IMR-90 (cell line): ENCODE results near the gene FCRL5. TPM values are rescaled to one million over a fixed set of nuclear protein-coding genes. Genes with fewer than 3 reads are reported as not detected.

ENCODE experiments used
- ATAC-seq: fragments of 200-7000 bp; cut with Tn5 transposase; 2 replicates; pipeline ENCODE4 v1.9.1; 2020; ENCODE audit warnings: low read depth, mild to moderate bottlenecking, moderate library complexity
- BruUV-seq: library from RNA; stranded (reverse); fragments of 400-500 nt; replicated peaks from 2 replicates; lab custom pipeline; 2021; lab: Mats Ljungman, UMichigan
- CTCF ChIA-PET: fragments of 300-600 bp; formaldehyde crosslinking; extraction: SDS; loops from one replicate; lab custom pipeline; 2021; ENCODE audit warnings: antibody characterized with exemption; lab: Yijun Ruan, JAX
- POLR2A ChIA-PET: fragments of 300-600 bp; sonication (Branson Sonifier 250); formaldehyde crosslinking; loops from one replicate; lab custom pipeline; 2022; ENCODE audit warnings: antibody characterized with exemption; ENCODE audit not compliant: unreplicated experiment; lab: Charles Lee
- DNase-seq: peaks from one replicate; pipeline ENCODE4 v3.0.0; 2013
- H2AFZ ChIP-seq: replicated peaks from 2 replicates; pipeline ENCODE3; 2013; ENCODE audit warnings: low read length, mild to moderate bottlenecking; ENCODE audit not compliant: poor library complexity
- H2AK5ac ChIP-seq: 2 replicates; pipeline ENCODE4 v1.6.1; 2013; ENCODE audit warnings: low read depth, low read length, inconsistent platforms
- H2AK9ac ChIP-seq: replicated peaks from 2 replicates; pipeline ENCODE3; 2013; ENCODE audit warnings: mild to moderate bottlenecking, low read depth, low read length, moderate library complexity; ENCODE audit not compliant: poor library complexity
- H2BK120ac ChIP-seq: 2 replicates; pipeline ENCODE4 v1.6.1; 2013; ENCODE audit warnings: low read depth, low read length, inconsistent platforms
- H2BK15ac ChIP-seq: 3 replicates; pipeline ENCODE4 v1.6.1; 2013; ENCODE audit warnings: low read depth, low read length, inconsistent platforms
- H2BK20ac ChIP-seq: 2 replicates; pipeline ENCODE4 v1.6.1; 2013; ENCODE audit warnings: low read depth, mild to moderate bottlenecking, inconsistent platforms, low read length, moderate library complexity
- H2BK5ac ChIP-seq: 2 replicates; pipeline ENCODE4 v1.6.1; 2013; ENCODE audit warnings: mild to moderate bottlenecking, low read depth, low read length, inconsistent platforms; ENCODE audit not compliant: poor library complexity, severe bottlenecking
- H3K14ac ChIP-seq: replicated peaks from 2 replicates; pipeline ENCODE4 v1.6.1; 2013; ENCODE audit warnings: low read depth, low read length, inconsistent platforms
- H3K18ac ChIP-seq: 2 replicates; pipeline ENCODE4 v1.6.1; 2013; ENCODE audit warnings: low read depth, low read length, control low read depth
- H3K23ac ChIP-seq: 2 replicates; pipeline ENCODE4 v1.6.1; 2013; ENCODE audit warnings: low read depth, low read length, inconsistent platforms
- H3K27ac ChIP-seq: 2 replicates; pipeline ENCODE4 v1.5.1; 2013; ENCODE audit warnings: mild to moderate bottlenecking, control low read depth, low read length; ENCODE audit not compliant: insufficient read depth
- H3K27me3 ChIP-seq: 2 replicates; pipeline ENCODE4 v1.6.1; 2013; ENCODE audit warnings: low read length; ENCODE audit not compliant: control insufficient read depth, insufficient read depth
- H3K36me3 ChIP-seq: 2 replicates; pipeline ENCODE4 v1.6.1; 2013; ENCODE audit warnings: low read length, mixed read lengths; ENCODE audit not compliant: control insufficient read depth, insufficient read depth
- H3K4ac ChIP-seq: 2 replicates; pipeline ENCODE4 v1.6.1; 2013; ENCODE audit warnings: low read depth, low read length, inconsistent platforms
- H3K4me1 ChIP-seq: 2 replicates; pipeline ENCODE4 v1.6.1; 2013; ENCODE audit warnings: low read length, mixed read lengths; ENCODE audit not compliant: control insufficient read depth, insufficient read depth
- H3K4me2 ChIP-seq: 2 replicates; pipeline ENCODE4 v1.6.1; 2013; ENCODE audit warnings: low read depth, mild to moderate bottlenecking, control low read depth, low read length, moderate library complexity
- H3K4me3 ChIP-seq: 2 replicates; pipeline ENCODE4 v1.5.1; 2013; ENCODE audit warnings: low read depth, mild to moderate bottlenecking, control low read depth, low read length, moderate library complexity; ENCODE audit not compliant: insufficient read depth
- H3K56ac ChIP-seq: 2 replicates; pipeline ENCODE4 v1.6.1; 2013; ENCODE audit warnings: low read length, inconsistent platforms; ENCODE audit not compliant: insufficient read depth; ENCODE audit errors: extremely low read depth
- H3K79me1 ChIP-seq, 2 experiments: 2 replicates each; pipeline ENCODE4 v1.6.1; 2013; ENCODE audit warnings: low read length in 2 of 2, inconsistent platforms in 1 of 2, low read depth in 1 of 2
- H3K9ac ChIP-seq: 2 replicates; pipeline ENCODE4 v1.6.1; 2013; ENCODE audit warnings: low read depth, low read length, control low read depth
- H3K9me1 ChIP-seq: 2 replicates; pipeline ENCODE4 v1.6.1; 2013; ENCODE audit warnings: low read length, inconsistent platforms; ENCODE audit not compliant: insufficient read depth
- H3K9me3 ChIP-seq: 2 replicates; pipeline ENCODE4 v1.6.1; 2013; ENCODE audit warnings: low read length; ENCODE audit not compliant: control insufficient read depth, insufficient read depth
- H4K20me1 ChIP-seq: 2 replicates; pipeline ENCODE4 v1.6.1; 2013; ENCODE audit warnings: low read length, inconsistent platforms; ENCODE audit not compliant: insufficient read depth
- H4K5ac ChIP-seq: 2 replicates; pipeline ENCODE4 v1.6.1; 2013; ENCODE audit warnings: mild to moderate bottlenecking, low read depth, low read length, control low read depth
- H4K8ac ChIP-seq, 2 experiments: 2 replicates each; pipeline ENCODE4 v1.6.1; 2013; ENCODE audit warnings: low read depth in 2 of 2, low read length in 2 of 2, control low read depth in 1 of 2, inconsistent platforms in 1 of 2
- H4K91ac ChIP-seq: 2 replicates; pipeline ENCODE4 v1.6.1; 2013; ENCODE audit warnings: low read depth, low read length, inconsistent platforms; ENCODE audit not compliant: insufficient read depth
- FOS ChIP-seq: fragments of 150-350 bp; IDR thresholded peaks from 2 replicates; pipeline ENCODE4 v1.6.1; 2016; ENCODE audit warnings: low read depth, low read length
- MAFK ChIP-seq: IDR thresholded peaks from 2 replicates; pipeline ENCODE4 v1.6.1; 2012; ENCODE audit warnings: low read depth, low read length, improper control_type of control experiment
- RAD21 ChIP-seq: IDR thresholded peaks from 2 replicates; pipeline ENCODE4 v1.6.1; 2012; ENCODE audit warnings: low read length, improper control_type of control experiment
- RFX5 ChIP-seq: IDR thresholded peaks from 2 replicates; pipeline ENCODE4 v1.8.0; 2012; ENCODE audit warnings: low read depth, mild to moderate bottlenecking, low read length, moderate library complexity
- whole genome bisulfite sequencing, 2 experiments: methylation state at CpG; one replicate each; pipeline versions ENCODE4 v1.1.5 to v1.1.7; 2013; ENCODE audit warnings: missing lambda C conversion rate in 2 of 2; ENCODE audit not compliant: insufficient read length in 1 of 2; ENCODE audit errors: extremely low coverage in 2 of 2; 5-methylcytosine and 5-hydroxymethylcytosine counted together
- dilution Hi-C: fragments of 300-500 bp; cut with HindIII; formaldehyde crosslinking; loops from one replicate; pipeline ENCODE4 v1.14.3; 2018; ENCODE audit warnings: low sequenced_read_pairs; ENCODE audit not compliant: unreplicated experiment
- in situ Hi-C: fragments of 300-500 bp; cut with MboI; formaldehyde crosslinking; loops from 3 replicates; pipeline ENCODE4 v1.14.3; 2019; ENCODE audit warnings: low sequenced_read_pairs, inconsistent platforms, mixed read lengths
- intact Hi-C: fragments of 100-400 bp; cut with micrococcal nuclease; formaldehyde crosslinking; loops from 2 replicates; pipeline ENCODE4 v1.10.0; 2022
- polyA plus RNA-seq, 3 experiments: library from polyadenylated mRNA; depleted of rRNA; stranded (reverse); fragments of >200 nt; gene quantifications; 2 replicates each; pipeline ENCODE4 v1.2.3, GENCODE V29; 2012; ENCODE audit warnings: low replicate concordance in 1 of 3
- total RNA-seq: library from RNA; depleted of rRNA; stranded (reverse); fragments of >200 nt; gene quantifications from 2 replicates; pipeline ENCODE4 v1.2.3, GENCODE V29; 2012

The FCRL5 gene
- total and polyA plus RNA-seq, 2 of the 4 experiments (the other 2 are of a cell fraction): not detected

GRCh38 chr1:157499521-157499920, 52.8 kb downstream of the FCRL5 start:
- H3K27me3 ChIP-seq: no peaks in the 10 kb centered on the region
- no peak overlapping the region for H3K27ac ChIP-seq
- no peak overlapping the region for H4K91ac ChIP-seq
- H3K4me2 ChIP-seq: no peak overlapping the region
- no peak overlapping the region for H3K9ac ChIP-seq
- no peaks in the 10 kb centered on the region for H3K4me1 ChIP-seq
- ChIA-PET CTCF (no interaction called here), POLR2A (no interaction called here)
- no peaks in the 10 kb centered on the region for H3K9me1 ChIP-seq
- H3K18ac ChIP-seq: no peak overlapping the region
- no peaks in the 10 kb centered on the region for H3K9me3 ChIP-seq
- H2AFZ ChIP-seq: no peak overlapping the region
- H3K23ac ChIP-seq: no peak overlapping the region
- no peak overlapping the region for H3K4me3 ChIP-seq
- no peak overlapping the region for H2AK9ac ChIP-seq
- H3K14ac ChIP-seq: no peak overlapping the region
- no peaks in the 10 kb centered on the region for H4K20me1 ChIP-seq
- H3K56ac ChIP-seq: no peak overlapping the region
- no peak overlapping the region for H2BK120ac ChIP-seq
- TF ChIP-seq RFX5 (no peak), MAFK (no peak), FOS (no peak), RAD21 (no peak)
- ATAC-seq (no peak), DNase-seq (no peak)
- intact Hi-C loops: loop anchor here (5.0 kb wide), 1 partner anchor 327 kb away; no protein-coding TSS in a partner anchor
- H3K79me1 ChIP-seq: no peaks in the 10 kb centered on the region
- no peak overlapping the region for H4K5ac ChIP-seq
- WGBS, 2 experiments: 66% methylated on average over 5 of the region's 8 CpGs; no CpG with 5 or more reads in 1 of the 2 experiments
- no peak overlapping the region for H2BK20ac ChIP-seq
- dilution Hi-C loops: no loop called here
- no peaks in the 10 kb centered on the region for H3K36me3 ChIP-seq
- BruUV-seq: no TSS peak
- in situ Hi-C loops: loop anchor here (10.0 kb wide), 1 partner anchor 305 kb away; no protein-coding TSS in a partner anchor
- H4K8ac ChIP-seq: no peak overlapping the region
- H2BK5ac ChIP-seq: no peak overlapping the region
- H2BK15ac ChIP-seq: no peak overlapping the region
- no peak overlapping the region for H3K4ac ChIP-seq
- no peak overlapping the region for H2AK5ac ChIP-seq
